ENCODE data around the gene RBM33.

GRCh38 chr7:155674556-155674955 lies 30.1 kb downstream of the RBM33 start:
- TF ChIP-seq JUN (CRISPR knock-in tag; IDR thresholded peaks at IDR 0.05) (no peak), DPF2 (CRISPR knock-in tag; IDR thresholded peaks at IDR 0.05; ENCODE audit: borderline replicate concordance, low read depth) (no peak), CTCF (CRISPR knock-in tag; IDR thresholded peaks at IDR 0.05) (no peak), MAX (IDR thresholded peaks at IDR 0.05) (no peak), ZNF138 (CRISPR knock-in tag; IDR thresholded peaks at IDR 0.05; ENCODE audit: low read depth) (no peak), POLR2G (IDR thresholded peaks at IDR 0.05; ENCODE audit: low read depth, low read length) (no peak), SPEN (CRISPR knock-in tag; IDR thresholded peaks at IDR 0.05; ENCODE audit: low read depth) (no peak), PBX3 (CRISPR knock-in tag; IDR thresholded peaks at IDR 0.05; ENCODE audit: borderline replicate concordance) (no peak), ETV5 (CRISPR knock-in tag; IDR thresholded peaks at IDR 0.05; ENCODE audit: borderline replicate concordance) (no peak), HINFP (CRISPR knock-in tag; IDR thresholded peaks at IDR 0.05; ENCODE audit: low read depth) (no peak), SALL2 (CRISPR knock-in tag; IDR thresholded peaks at IDR 0.05) (no peak)
